Neural progenitor cell (in vitro differentiated cells): ENCODE measurements around the gene MFRP. TPM values are rescaled to one million over a fixed set of nuclear protein-coding genes. Genes with fewer than 3 reads are reported as not detected.
A peak's percentile ranks its signal among the peaks of the same experiment; 100 is the strongest.

ENCODE experiments used
- DNase-seq: peaks from one replicate; pipeline ENCODE4 v3.0.0-alpha.2; 2016; ENCODE audit warnings: low spot score
- H2AFZ ChIP-seq: fragments of 200-600 bp; sonication (generic); replicated peaks from 2 replicates; pipeline ENCODE4 v1.6.1; 2016; ENCODE audit warnings: antibody characterized with exemption
- H3F3A ChIP-seq: fragments of 200-600 bp; sonication (generic); 2 replicates; pipeline ENCODE4 v1.6.1; 2016; ENCODE audit warnings: antibody characterized with exemption, low read depth
- H3K27ac ChIP-seq: fragments of 200-600 bp; sonication (generic); 2 replicates; pipeline ENCODE4 v1.5.1; 2016; ENCODE audit warnings: mild to moderate bottlenecking
- H3K27me3 ChIP-seq: fragments of 200-600 bp; sonication (generic); 2 replicates; pipeline ENCODE4 v1.6.1; 2016; ENCODE audit warnings: mild to moderate bottlenecking, moderate library complexity
- H3K36me3 ChIP-seq: fragments of 200-600 bp; sonication (generic); 2 replicates; pipeline ENCODE4 v1.5.1; 2016
- H3K4me1 ChIP-seq: fragments of 200-600 bp; sonication (generic); 2 replicates; pipeline ENCODE4 v1.6.1; 2016; ENCODE audit warnings: mixed run types
- H3K4me2 ChIP-seq: fragments of 200-600 bp; sonication (generic); 2 replicates; pipeline ENCODE4 v1.6.1; 2016
- H3K4me3 ChIP-seq: fragments of 200-600 bp; sonication (generic); 2 replicates; pipeline ENCODE4 v1.5.1; 2016
- H3K79me2 ChIP-seq: fragments of 200-600 bp; sonication (generic); 2 replicates; pipeline ENCODE4 v1.6.1; 2016; ENCODE audit warnings: low read depth
- H3K9ac ChIP-seq: fragments of 200-600 bp; sonication (generic); 2 replicates; pipeline ENCODE4 v1.6.1; 2016
- H3K9me3 ChIP-seq: fragments of 200-600 bp; sonication (generic); 2 replicates; pipeline ENCODE4 v1.5.1; 2016; ENCODE audit warnings: low read depth
- H4K20me1 ChIP-seq: fragments of 200-600 bp; sonication (generic); 2 replicates; pipeline ENCODE4 v1.6.1; 2016; ENCODE audit warnings: low read depth
- H3K27ac Mint-ChIP-seq: 3 replicates; pipeline ENCODE4 v1.8.0; 2021; ENCODE audit warnings: mixed read lengths
- H3K27me3 Mint-ChIP-seq: 2 replicates; pipeline ENCODE4 v1.8.0; 2022; ENCODE audit warnings: low read depth, mild to moderate bottlenecking, inconsistent platforms, moderate library complexity, mixed read lengths; ENCODE audit not compliant: insufficient read depth
- H3K36me3 Mint-ChIP-seq: 3 replicates; pipeline ENCODE4 v1.8.0; 2021; ENCODE audit warnings: mixed read lengths
- H3K4me1 Mint-ChIP-seq: 3 replicates; pipeline ENCODE4 v1.8.0; 2021; ENCODE audit warnings: mixed read lengths
- H3K4me3 Mint-ChIP-seq: 3 replicates; pipeline ENCODE4 v1.8.0; 2021; ENCODE audit warnings: mild to moderate bottlenecking, moderate library complexity, mixed read lengths
- H3K9me3 Mint-ChIP-seq: 3 replicates; pipeline ENCODE4 v1.8.0; 2020; ENCODE audit warnings: mixed read lengths
- EZH2 ChIP-seq: fragments of 200-600 bp; sonication (generic); IDR thresholded peaks from 2 replicates; pipeline ENCODE4 v1.6.1; 2017; ENCODE audit warnings: antibody characterized with exemption, mild to moderate bottlenecking, moderate library complexity
- EZH2phosphoT487 ChIP-seq: fragments of 200-600 bp; sonication (generic); IDR thresholded peaks from 2 replicates; pipeline ENCODE4 v1.6.1; 2017; ENCODE audit warnings: antibody characterized with exemption
- total RNA-seq: library from RNA; depleted of rRNA; stranded (reverse); fragments of >200 nt; gene quantifications from 2 replicates; pipeline ENCODE4 v1.2.3, GENCODE V29; 2015; ENCODE audit warnings: low replicate concordance
- TF ChIP-seq, protein P1 (sequence below): fragments of 200-600 bp; sonication (generic); IDR thresholded peaks from 2 replicates; pipeline ENCODE4 v1.5.1; 2017; ENCODE audit warnings: antibody characterized with exemption, mild to moderate bottlenecking

The MFRP gene
- total RNA-seq, 1 donor from 2014 or later = not detected

DNA sequence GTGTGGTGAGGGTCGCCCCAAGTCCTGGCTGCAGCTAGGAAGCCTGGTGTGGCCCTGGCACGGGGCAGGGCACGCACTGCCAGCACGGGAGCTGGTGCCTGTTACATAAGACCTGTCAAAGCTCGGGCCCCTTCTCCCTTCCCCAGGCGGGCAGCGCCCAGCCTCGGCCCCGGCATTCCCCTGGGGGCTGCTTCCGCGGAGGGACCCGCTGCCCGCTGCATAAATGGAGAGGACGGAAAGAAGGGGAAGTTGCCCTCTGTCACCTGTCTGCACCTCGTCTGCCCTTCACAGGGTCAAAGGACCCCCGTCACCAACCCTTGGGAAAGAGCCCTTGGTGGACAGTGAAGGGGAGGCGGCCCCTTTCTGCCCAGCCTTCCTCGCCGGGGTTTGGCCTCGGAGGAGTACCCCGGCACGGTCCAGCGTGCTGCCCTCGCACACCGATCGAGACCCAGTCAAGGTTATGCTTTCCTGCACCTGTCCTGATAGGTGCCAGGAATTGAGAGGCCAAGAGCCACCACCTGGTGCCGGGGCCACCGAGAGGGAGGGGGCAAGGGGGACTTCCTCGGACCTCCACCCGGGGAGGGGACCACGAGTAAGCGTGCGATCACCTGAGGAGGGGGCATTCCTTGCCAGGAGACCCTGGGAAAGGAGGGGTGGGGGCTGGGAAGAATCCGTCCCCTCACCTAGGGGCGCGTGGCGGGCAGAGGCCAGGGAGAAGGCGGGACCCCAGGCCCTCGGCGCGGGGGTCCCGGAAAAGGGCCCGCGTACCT lies 16.8 kb upstream of the MFRP start:
- H4K20me1 ChIP-seq = peaks cover 40% of the 10 kb centered on the region
- Mint-ChIP-seq H3K27ac (no peak overlapping the region), H3K27me3 (peaks cover 24% of the 10 kb centered on the region), H3K36me3 (peaks cover 8% of the 10 kb centered on the region), H3K4me3 (peak overlapping the region; percentile 75), H3K4me1 (peaks cover 42% of the 10 kb centered on the region), H3K9me3 (peaks cover 2% of the 10 kb centered on the region)
- no peaks in the 10 kb centered on the region for H3K79me2 ChIP-seq
- H3K27ac ChIP-seq = no peak overlapping the region
- no peaks in the 10 kb centered on the region for H3K9me3 ChIP-seq
- peaks cover 46% of the 10 kb centered on the region for H3K27me3 ChIP-seq
- no peak overlapping the region for H2AFZ ChIP-seq
- H3K4me2 ChIP-seq = peak overlapping the region; percentile 80
- peak overlapping the region; percentile 48 for H3K4me3 ChIP-seq
- no peak for DNase-seq
- H3K36me3 ChIP-seq = no peaks in the 10 kb centered on the region
- H3K9ac ChIP-seq = no peak overlapping the region
- TF ChIP-seq EZH2phosphoT487 (no peak), EZH2 (peak; percentile 51)
- TF ChIP-seq, protein P1, sequence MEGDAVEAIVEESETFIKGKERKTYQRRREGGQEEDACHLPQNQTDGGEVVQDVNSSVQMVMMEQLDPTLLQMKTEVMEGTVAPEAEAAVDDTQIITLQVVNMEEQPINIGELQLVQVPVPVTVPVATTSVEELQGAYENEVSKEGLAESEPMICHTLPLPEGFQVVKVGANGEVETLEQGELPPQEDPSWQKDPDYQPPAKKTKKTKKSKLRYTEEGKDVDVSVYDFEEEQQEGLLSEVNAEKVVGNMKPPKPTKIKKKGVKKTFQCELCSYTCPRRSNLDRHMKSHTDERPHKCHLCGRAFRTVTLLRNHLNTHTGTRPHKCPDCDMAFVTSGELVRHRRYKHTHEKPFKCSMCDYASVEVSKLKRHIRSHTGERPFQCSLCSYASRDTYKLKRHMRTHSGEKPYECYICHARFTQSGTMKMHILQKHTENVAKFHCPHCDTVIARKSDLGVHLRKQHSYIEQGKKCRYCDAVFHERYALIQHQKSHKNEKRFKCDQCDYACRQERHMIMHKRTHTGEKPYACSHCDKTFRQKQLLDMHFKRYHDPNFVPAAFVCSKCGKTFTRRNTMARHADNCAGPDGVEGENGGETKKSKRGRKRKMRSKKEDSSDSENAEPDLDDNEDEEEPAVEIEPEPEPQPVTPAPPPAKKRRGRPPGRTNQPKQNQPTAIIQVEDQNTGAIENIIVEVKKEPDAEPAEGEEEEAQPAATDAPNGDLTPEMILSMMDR = no peak
- peaks cover 29% of the 10 kb centered on the region for H3F3A ChIP-seq
- peaks cover 30% of the 10 kb centered on the region for H3K4me1 ChIP-seq

DNA sequence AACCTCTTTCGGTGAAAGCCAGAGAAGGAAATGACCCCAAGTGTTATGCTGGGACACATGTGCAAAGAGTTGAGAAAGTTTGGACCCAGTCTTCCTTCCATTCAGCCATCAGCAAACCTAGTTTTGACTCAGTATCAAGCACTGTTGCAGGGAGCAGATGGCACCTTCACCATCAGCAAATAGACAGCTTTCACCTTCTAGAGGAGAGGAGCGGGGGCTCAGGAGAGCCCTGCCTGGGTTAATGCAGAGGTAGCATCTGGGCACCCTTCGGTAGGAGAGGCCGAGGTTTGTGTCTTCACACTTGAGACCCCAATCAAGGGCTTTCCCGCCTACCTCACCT lies 16.2 kb upstream of the MFRP start:
- H3K9me3 Mint-ChIP-seq = peaks cover 2% of the 10 kb centered on the region
- H3K9ac ChIP-seq = no peak overlapping the region
- H3K4me3 Mint-ChIP-seq = peak overlapping the region; percentile 75
- peaks cover 48% of the 10 kb centered on the region for H3K27me3 ChIP-seq
- peaks cover 29% of the 10 kb centered on the region for H3F3A ChIP-seq
- peaks cover 39% of the 10 kb centered on the region for H3K4me1 Mint-ChIP-seq
- H3K27ac ChIP-seq = no peak overlapping the region
- no peak for DNase-seq
- H3K36me3 ChIP-seq = no peaks in the 10 kb centered on the region
- H3K4me1 ChIP-seq = peaks cover 30% of the 10 kb centered on the region
- H3K36me3 Mint-ChIP-seq = peaks cover 10% of the 10 kb centered on the region
- H3K4me2 ChIP-seq = no peak overlapping the region
- TF ChIP-seq EZH2phosphoT487 (no peak), EZH2 (no peak)
- TF ChIP-seq, protein P1 = no peak
- no peaks in the 10 kb centered on the region for H3K9me3 ChIP-seq
- H3K79me2 ChIP-seq = no peaks in the 10 kb centered on the region
- H3K4me3 ChIP-seq = no peak overlapping the region
- peaks cover 40% of the 10 kb centered on the region for H4K20me1 ChIP-seq
- H3K27me3 Mint-ChIP-seq = peaks cover 26% of the 10 kb centered on the region
- H3K27ac Mint-ChIP-seq = no peak overlapping the region
- H2AFZ ChIP-seq = no peak overlapping the region

DNA sequence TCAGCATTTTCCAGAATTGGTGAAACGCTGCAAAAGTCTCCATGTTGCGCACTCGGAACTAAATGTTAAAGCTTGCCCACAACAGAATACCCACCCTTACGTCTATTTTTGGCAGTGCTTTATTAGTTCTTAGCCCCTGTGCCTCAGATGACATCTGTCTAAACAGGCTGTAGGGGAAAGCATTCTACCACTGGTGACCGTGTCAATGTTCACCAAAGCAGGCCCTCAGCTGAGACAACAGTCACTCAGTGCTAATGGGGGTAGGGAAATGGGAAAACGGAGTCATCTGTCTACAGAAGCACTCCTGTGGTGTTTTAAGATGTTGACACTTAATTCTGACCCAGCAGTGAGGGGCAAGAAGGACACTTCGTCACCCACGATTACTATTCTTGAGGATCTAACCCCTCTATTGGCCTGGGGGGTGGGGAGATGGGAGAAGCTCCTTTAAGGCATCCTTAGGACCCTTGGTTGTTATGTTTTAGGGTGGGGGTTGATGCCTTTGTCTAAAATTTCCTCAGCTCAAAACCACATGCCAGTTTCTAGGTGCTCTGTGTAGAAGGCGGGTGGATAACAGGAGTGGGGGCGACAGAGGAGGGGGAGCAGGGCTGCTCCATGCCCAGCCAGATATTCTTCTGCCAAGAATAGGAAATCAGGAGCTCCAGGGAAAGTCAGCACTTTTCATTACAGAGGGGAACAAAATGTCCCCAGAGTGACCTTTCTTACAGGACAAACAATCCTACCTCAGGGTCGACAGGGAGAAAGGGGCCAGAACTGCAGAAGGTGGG lies 15.6 kb upstream of the MFRP start:
- no peak for DNase-seq
- Mint-ChIP-seq H3K27ac (no peak overlapping the region), H3K27me3 (peaks cover 26% of the 10 kb centered on the region), H3K9me3 (peaks cover 2% of the 10 kb centered on the region), H3K4me3 (peak overlapping the region; percentile 75), H3K4me1 (peaks cover 38% of the 10 kb centered on the region), H3K36me3 (peaks cover 13% of the 10 kb centered on the region)
- peaks cover 40% of the 10 kb centered on the region for H4K20me1 ChIP-seq
- H3K4me3 ChIP-seq = no peak overlapping the region
- H3F3A ChIP-seq = peaks cover 29% of the 10 kb centered on the region
- no peaks in the 10 kb centered on the region for H3K79me2 ChIP-seq
- no peaks in the 10 kb centered on the region for H3K36me3 ChIP-seq
- H3K27ac ChIP-seq = no peak overlapping the region
- TF ChIP-seq, protein P1 = no peak
- TF ChIP-seq EZH2 (no peak), EZH2phosphoT487 (no peak)
- no peaks in the 10 kb centered on the region for H3K9me3 ChIP-seq
- no peak overlapping the region for H3K9ac ChIP-seq
- H3K4me2 ChIP-seq = peak overlapping the region; percentile 70
- no peak overlapping the region for H2AFZ ChIP-seq
- peaks cover 54% of the 10 kb centered on the region for H3K27me3 ChIP-seq
- peaks cover 30% of the 10 kb centered on the region for H3K4me1 ChIP-seq
